ENCODE measurements around the gene UGGT2. TPM values are rescaled to one million over a fixed set of nuclear protein-coding genes. Genes with fewer than 3 reads are reported as not detected.

Gene UGGT2, protein sequence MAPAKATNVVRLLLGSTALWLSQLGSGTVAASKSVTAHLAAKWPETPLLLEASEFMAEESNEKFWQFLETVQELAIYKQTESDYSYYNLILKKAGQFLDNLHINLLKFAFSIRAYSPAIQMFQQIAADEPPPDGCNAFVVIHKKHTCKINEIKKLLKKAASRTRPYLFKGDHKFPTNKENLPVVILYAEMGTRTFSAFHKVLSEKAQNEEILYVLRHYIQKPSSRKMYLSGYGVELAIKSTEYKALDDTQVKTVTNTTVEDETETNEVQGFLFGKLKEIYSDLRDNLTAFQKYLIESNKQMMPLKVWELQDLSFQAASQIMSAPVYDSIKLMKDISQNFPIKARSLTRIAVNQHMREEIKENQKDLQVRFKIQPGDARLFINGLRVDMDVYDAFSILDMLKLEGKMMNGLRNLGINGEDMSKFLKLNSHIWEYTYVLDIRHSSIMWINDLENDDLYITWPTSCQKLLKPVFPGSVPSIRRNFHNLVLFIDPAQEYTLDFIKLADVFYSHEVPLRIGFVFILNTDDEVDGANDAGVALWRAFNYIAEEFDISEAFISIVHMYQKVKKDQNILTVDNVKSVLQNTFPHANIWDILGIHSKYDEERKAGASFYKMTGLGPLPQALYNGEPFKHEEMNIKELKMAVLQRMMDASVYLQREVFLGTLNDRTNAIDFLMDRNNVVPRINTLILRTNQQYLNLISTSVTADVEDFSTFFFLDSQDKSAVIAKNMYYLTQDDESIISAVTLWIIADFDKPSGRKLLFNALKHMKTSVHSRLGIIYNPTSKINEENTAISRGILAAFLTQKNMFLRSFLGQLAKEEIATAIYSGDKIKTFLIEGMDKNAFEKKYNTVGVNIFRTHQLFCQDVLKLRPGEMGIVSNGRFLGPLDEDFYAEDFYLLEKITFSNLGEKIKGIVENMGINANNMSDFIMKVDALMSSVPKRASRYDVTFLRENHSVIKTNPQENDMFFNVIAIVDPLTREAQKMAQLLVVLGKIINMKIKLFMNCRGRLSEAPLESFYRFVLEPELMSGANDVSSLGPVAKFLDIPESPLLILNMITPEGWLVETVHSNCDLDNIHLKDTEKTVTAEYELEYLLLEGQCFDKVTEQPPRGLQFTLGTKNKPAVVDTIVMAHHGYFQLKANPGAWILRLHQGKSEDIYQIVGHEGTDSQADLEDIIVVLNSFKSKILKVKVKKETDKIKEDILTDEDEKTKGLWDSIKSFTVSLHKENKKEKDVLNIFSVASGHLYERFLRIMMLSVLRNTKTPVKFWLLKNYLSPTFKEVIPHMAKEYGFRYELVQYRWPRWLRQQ (N-terminal part only)
- 7.3 to 10.9 TPM (median 9.4 TPM) in 5 replicates for total RNA-seq (2022; extraction: Qiagen RNA extraction)

DNA sequence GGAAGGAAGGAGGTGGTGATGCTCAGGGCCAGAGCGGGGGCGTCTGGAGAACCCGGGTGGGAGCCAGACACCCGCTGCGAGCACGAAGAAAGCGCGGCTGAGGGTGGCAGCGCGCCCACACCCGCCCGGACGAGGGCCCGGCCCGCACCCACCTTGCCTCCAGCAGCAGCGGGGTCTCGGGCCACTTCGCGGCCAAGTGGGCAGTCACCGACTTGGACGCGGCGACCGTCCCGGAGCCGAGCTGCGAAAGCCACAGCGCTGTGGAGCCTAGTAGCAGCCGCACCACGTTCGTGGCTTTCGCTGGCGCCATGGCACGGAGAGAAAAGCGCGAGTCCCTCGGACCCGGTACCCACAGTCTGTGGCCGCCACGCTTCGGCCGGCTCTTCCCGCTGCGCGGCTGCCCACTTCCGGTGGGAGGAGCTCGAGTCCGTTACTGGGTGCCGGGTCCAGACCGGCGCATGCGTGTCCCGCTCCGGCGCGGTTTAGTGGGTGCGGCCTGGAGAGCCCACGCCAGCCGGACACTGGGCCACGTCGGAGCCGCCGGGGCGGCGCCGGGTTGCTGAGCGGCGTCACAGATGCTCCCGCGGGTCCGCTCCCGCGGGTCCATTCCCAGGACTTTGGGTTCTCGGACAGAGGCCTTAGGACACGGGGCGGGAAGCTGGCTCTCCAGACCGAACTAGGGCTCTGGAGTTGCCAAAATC, at the start of gene UGGT2:
Gene UGGT2, minus strand, starts transcription at position 399 of the 701 bp plus-strand sequence. Its CDS starts 89 bp downstream, at position 310.

DNA sequence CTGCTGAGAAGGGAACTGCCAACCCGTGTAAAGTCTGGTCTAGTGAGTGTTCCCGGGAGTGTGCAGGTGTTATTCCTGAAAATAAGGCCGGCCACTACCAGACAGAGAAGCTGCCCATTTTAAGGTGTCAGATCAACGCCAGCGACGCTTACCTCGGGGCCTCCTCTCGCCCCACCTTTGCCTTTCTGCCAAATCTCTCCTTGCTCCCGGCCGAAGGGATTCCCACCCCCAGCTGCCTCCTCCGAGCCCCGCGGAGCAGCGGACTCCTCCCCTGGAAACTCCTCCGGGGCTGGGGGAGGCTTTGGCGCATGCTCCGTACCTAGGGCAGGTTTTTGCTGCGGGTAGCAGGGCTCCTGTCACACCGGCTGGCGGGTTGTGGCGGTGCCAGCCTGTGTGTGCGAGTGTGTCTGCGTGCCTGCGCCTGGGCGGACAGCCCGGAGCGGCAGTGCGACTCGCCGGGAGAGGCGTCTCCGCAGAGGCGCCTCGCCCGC, 36.6 kb upstream of the UGGT2 start, which contains the start of gene HS6ST3:
Gene HS6ST3, plus strand, starts transcription at position 359 of the 491 bp plus-strand sequence.

Other genes starting within 250 kb of the UGGT2 start
- not detected in 5 replicates for gene HS6ST3, start 36.7 kb upstream of the UGGT2 start, total RNA-seq (2022; extraction: Qiagen RNA extraction)